Ovary (tissue), 9 donors: ENCODE results near the gene SPSB3. TPM values are rescaled to one million over a fixed set of nuclear protein-coding genes. Genes with fewer than 3 reads are reported as not detected.

Experiments used
- DNase-seq, 5 donors: peaks; one replicate each; pipeline ENCODE4 v3.0.0-alpha.2; 2019 to 2020
- H3K27ac ChIP-seq, 2 donors: fragments of 200-600 bp; one replicate each; pipeline versions ENCODE4 v1.5.1 to v1.8.0; 2019 to 2022
- H3K27me3 ChIP-seq: fragments of 200-600 bp; one replicate; pipeline ENCODE4 v1.8.0; 2022
- H3K36me3 ChIP-seq: fragments of 200-600 bp; sonication (generic); one replicate; pipeline ENCODE4 v1.5.1; 2019
- H3K4me1 ChIP-seq: one replicate; pipeline ENCODE4 v1.8.1; 2013; ENCODE audit warnings: mild to moderate bottlenecking, moderate library complexity; ENCODE audit not compliant: insufficient read depth
- H3K4me3 ChIP-seq: fragments of 200-600 bp; sonication (generic); one replicate; pipeline ENCODE4 v1.5.1; 2017
- H3K9me3 ChIP-seq, 2 donors: fragments of 200-600 bp in 1 of 2; sonication (generic) in 1 of 2; one replicate each; pipeline versions ENCODE4 v1.5.1 to v1.8.1; 2013 to 2019; ENCODE audit warnings: mild to moderate bottlenecking in 1 of 2, moderate library complexity in 1 of 2
- CTCF ChIP-seq, 3 donors: fragments of 450-650 bp in 2 of 3; fragments of 200-600 bp in 1 of 3; IDR thresholded peaks; one replicate each; pipeline versions ENCODE4 v1.5.1 to v1.8.0; 2016 to 2022; ENCODE audit warnings: antibody characterized with exemption in 3 of 3, mild to moderate bottlenecking in 1 of 3
- EP300 ChIP-seq: sonication (generic); formaldehyde crosslinking; IDR thresholded peaks from one replicate; pipeline ENCODE4 v1.6.1; 2017; ENCODE audit warnings: antibody characterized with exemption
- POLR2A ChIP-seq: fragments of 450-650 bp; IDR thresholded peaks from one replicate; pipeline ENCODE4 v1.6.1; 2017; ENCODE audit warnings: antibody characterized with exemption, mild to moderate bottlenecking, moderate library complexity
- WGBS, 3 donors: extraction: QIAGEN DNeasy Blood & Tissue Kit in 1 of 3; methylation state at CpG; one replicate each; pipeline versions ENCODE4 v1.1.5 to v1.1.7; 2013 to 2017; 5-methylcytosine and 5-hydroxymethylcytosine counted together
- intact Hi-C, 4 donors: fragments of 100-400 bp; cut with DNase I; formaldehyde crosslinking; loops; one replicate each; pipeline versions ENCODE4 v1.11.0 to v1.15.1; 2022 to 2023
- polyA plus RNA-seq, 2 donors: library from polyadenylated mRNA; stranded (reverse); fragments of 200-250 nt in 1 of 2; fragments of 350-450 nt in 1 of 2; fragmentation: Illumina TruSeq in 1 of 2; extraction: RNeasy Lipid Tissue Mini Kit (QIAGEN cat#74804) in 1 of 2; gene quantifications; one replicate each; pipeline ENCODE4 v1.2.3, GENCODE V29; 2013 to 2014
- total RNA-seq, 7 donors: library from RNA; depleted of rRNA in 2 of 7; stranded (reverse); fragments of >200 nt in 2 of 7; fragmentation: NEBNext Ultra II Directional in 3 of 7; extraction: Animal tissue kit (Norgen Biotek cat#: 25700) in 3 of 7; gene quantifications; one replicate each; pipeline versions ENCODE4 v1.1.0 to v1.2.4, GENCODE V29; 2016 to 2023
- donor health status: DM: no; HTN: no; CAD: no; lungs with moderate emphysema.
- donor health status: DM: no; HTN: no; CAD: no.
- donor health status: Bipolar disorder and iron deficiency.
- donor health status: DM: yes; HTN: yes; CAD: no.
- donor health status: DM: no; HTN: no; CAD: no.
- donor health status: DM: yes; HTN: yes; CAD: no.

SPSB3 gene
- total and polyA plus RNA-seq, 9 donors: 2.4 to 138 (median 57.6) TPM

DNA sequence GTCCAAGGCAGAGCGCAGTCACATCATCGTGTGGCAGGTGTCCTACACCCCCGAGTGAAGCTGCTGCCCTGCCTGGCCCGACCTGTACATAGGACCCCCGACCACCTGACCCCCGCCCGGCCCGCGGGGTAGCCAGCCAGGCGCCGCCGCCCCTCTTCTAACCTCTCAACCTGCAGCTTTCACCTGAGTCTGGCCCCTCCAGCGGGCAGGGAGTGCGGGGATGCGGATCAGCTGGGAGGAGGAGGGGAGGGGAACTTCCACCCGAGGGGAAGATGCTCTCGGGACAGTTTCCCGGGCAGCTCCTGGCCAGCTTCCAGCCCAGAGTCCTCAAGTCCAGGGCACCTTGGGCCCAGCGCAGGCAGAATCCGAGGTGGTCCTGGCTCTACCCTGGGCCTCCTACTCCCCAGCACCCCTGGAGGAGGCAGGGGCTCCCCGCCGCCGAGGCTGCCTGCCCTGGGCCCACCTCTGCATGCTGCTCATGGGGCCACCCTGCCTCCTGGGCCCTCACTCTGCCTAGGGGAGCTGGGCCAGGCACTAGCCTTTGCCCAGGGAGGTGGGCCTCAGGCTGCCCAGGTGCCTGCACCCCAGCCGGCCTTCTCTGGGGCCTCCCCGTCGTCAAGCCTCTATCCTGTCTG, 13.5 kb downstream of the SPSB3 start:
- no peaks in the 10 kb centered on the region for H3K36me3 ChIP-seq
- intact Hi-C loops: no loop called here
- TF ChIP-seq POLR2A: no peak
- no peak for TF ChIP-seq CTCF (IDR thresholded peaks at IDR 0.05)
- TF ChIP-seq EP300: no peak
- H3K4me1 ChIP-seq: peaks cover 13% of the 10 kb centered on the region
- 69 to 73% (median 70%) methylated on average over 23 to 26 of the region's 26 CpGs for WGBS, 3 donors
- no peak overlapping the region for H3K4me3 ChIP-seq
- H3K9me3 ChIP-seq: no peaks in the 10 kb centered on the region
- H3K27ac ChIP-seq: no peak overlapping the region
- DNase-seq: peak in 1 of 5 donors; percentile 61
- H3K27me3 ChIP-seq: no peaks in the 10 kb centered on the region

- WGBS, 3 donors: 79 to 82% (median 79%) methylated on average over 41 of the region's 41 CpGs
- no peaks in the 10 kb centered on the region for H3K27me3 ChIP-seq
- H3K4me1 ChIP-seq: peaks cover 9% of the 10 kb centered on the region
- no peak for TF ChIP-seq CTCF (IDR thresholded peaks at IDR 0.05)
- TF ChIP-seq POLR2A: no peak
- no peak for TF ChIP-seq EP300
- intact Hi-C loops: no loop called here
- no peaks in the 10 kb centered on the region for H3K36me3 ChIP-seq
- no peak overlapping the region for H3K4me3 ChIP-seq
- H3K9me3 ChIP-seq: no peaks in the 10 kb centered on the region
- DNase-seq: peak in 2 of 5 donors; percentile 17 to 51
- H3K27ac ChIP-seq: no peak overlapping the region
Measured at GRCh38 chr16:1768061-1768766, 14.2 kb downstream of the SPSB3 start.

GRCh38 chr16:1767116-1767994, 15.0 kb downstream of the SPSB3 start:
- DNase-seq: peak in 1 of 5 donors; percentile 10
- no peak overlapping the region for H3K4me3 ChIP-seq
- no peak for TF ChIP-seq POLR2A
- no peak for TF ChIP-seq CTCF (IDR thresholded peaks at IDR 0.05)
- TF ChIP-seq EP300: no peak
- no peaks in the 10 kb centered on the region for H3K36me3 ChIP-seq
- intact Hi-C loops: no loop called here
- H3K27me3 ChIP-seq: no peaks in the 10 kb centered on the region
- peaks cover 8% of the 10 kb centered on the region for H3K4me1 ChIP-seq
- H3K9me3 ChIP-seq: no peaks in the 10 kb centered on the region
- WGBS, 3 donors: 86 to 91% (median 90%) methylated on average over 41 to 42 of the region's 42 CpGs
- H3K27ac ChIP-seq: no peak overlapping the region

DNA sequence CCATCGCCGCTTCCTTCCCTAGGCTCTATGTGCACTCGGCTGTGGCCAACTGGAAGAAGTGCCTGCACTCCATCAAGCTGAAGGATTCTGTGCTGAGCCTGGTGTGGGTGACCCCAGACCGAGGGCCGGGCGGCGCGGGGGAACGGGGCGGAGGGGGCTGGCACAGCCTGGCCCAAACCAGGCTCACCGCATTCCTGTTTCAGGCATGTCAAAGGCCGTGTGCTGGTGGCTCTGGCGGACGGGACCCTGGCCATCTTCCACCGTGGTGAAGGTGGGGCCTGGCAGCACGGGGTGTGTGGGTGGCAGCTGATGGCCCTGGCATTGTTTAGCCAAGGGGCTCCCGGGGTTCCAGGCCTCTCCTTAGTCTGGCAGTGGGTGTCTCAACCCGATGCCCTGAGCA, 15.7 kb downstream of the SPSB3 start:
- WGBS, 3 donors: 86 to 92% (median 88%) methylated on average over 18 of the region's 18 CpGs
- H3K36me3 ChIP-seq: no peaks in the 10 kb centered on the region
- intact Hi-C loops: no loop called here
- TF ChIP-seq CTCF (IDR thresholded peaks at IDR 0.05) (no peak), EP300 (no peak), POLR2A (no peak)
- no peak for DNase-seq
- no peaks in the 10 kb centered on the region for H3K27me3 ChIP-seq
- H3K4me3 ChIP-seq: no peak overlapping the region
- no peak overlapping the region for H3K27ac ChIP-seq
- no peaks in the 10 kb centered on the region for H3K9me3 ChIP-seq
- peaks cover 2% of the 10 kb centered on the region for H3K4me1 ChIP-seq
